PC-3 (cell line): ENCODE measurements around the gene OSMR. TPM values are rescaled to one million over a fixed set of nuclear protein-coding genes. Genes with fewer than 3 reads are reported as not detected.

Experiments used
- ATAC-seq: fragments of 200-7000 bp; cut with Tn5 transposase; 2 replicates; pipeline ENCODE4 v1.9.1; 2020; ENCODE audit warnings: mild to moderate bottlenecking, moderate library complexity
- Bru-seq: library from RNA; stranded (reverse); fragments of 400-500 nt; gene quantifications from one replicate; lab custom pipeline; 2021; lab: Mats Ljungman, UMichigan
- BruChase-seq, 2 experiments: library from RNA; stranded (reverse); fragments of 400-500 nt; gene quantifications; one replicate each; lab custom pipeline; 2021; lab: Mats Ljungman, UMichigan
- BruUV-seq: library from RNA; stranded (reverse); fragments of 400-500 nt; replicated peaks from 2 replicates; lab custom pipeline; 2021; lab: Mats Ljungman, UMichigan
- CTCF ChIA-PET: fragments of 300-600 bp; sonication (Branson Sonifier 250); formaldehyde crosslinking; loops from one replicate; lab custom pipeline; 2022; ENCODE audit warnings: antibody characterized with exemption; lab: Charles Lee
- POLR2A ChIA-PET: fragments of 300-600 bp; sonication (Branson Sonifier 250); formaldehyde crosslinking; loops from one replicate; lab custom pipeline; 2022; ENCODE audit warnings: antibody characterized with exemption; ENCODE audit not compliant: unreplicated experiment; lab: Charles Lee
- DNase-seq: peaks from one replicate; pipeline ENCODE4 v3.0.0-alpha.2; 2015
- H2AFZ ChIP-seq: fragments of 300-600 bp; sonication (generic); 2 replicates; pipeline ENCODE4 v1.6.0; 2016; ENCODE audit warnings: antibody characterized with exemption, low read length
- H3F3A ChIP-seq: fragments of 300-600 bp; sonication (generic); one replicate; pipeline ENCODE4 v1.6.0; 2017; ENCODE audit warnings: antibody characterized with exemption, low read length, control low read depth, mild to moderate bottlenecking; ENCODE audit not compliant: unreplicated experiment
- H3K27ac ChIP-seq: fragments of 300-600 bp; sonication (generic); 2 replicates; pipeline ENCODE4 v1.5.1; 2016; ENCODE audit warnings: mild to moderate bottlenecking, low read length
- H3K27me3 ChIP-seq: fragments of 300-600 bp; sonication (generic); 2 replicates; pipeline ENCODE4 v1.6.1; 2016; ENCODE audit warnings: low read length, mixed read lengths
- H3K36me3 ChIP-seq: fragments of 300-600 bp; sonication (generic); 2 replicates; pipeline ENCODE4 v1.6.1; 2016; ENCODE audit warnings: low read depth, mixed run types, low read length, mixed read lengths
- H3K4me1 ChIP-seq: fragments of 300-600 bp; sonication (generic); 2 replicates; pipeline ENCODE4 v1.5.1; 2016; ENCODE audit warnings: low read length; ENCODE audit not compliant: insufficient read depth
- H3K4me2 ChIP-seq: fragments of 300-600 bp; sonication (generic); 2 replicates; pipeline ENCODE4 v1.6.0; 2016; ENCODE audit warnings: low read length
- H3K4me3 ChIP-seq: fragments of 300-600 bp; sonication (generic); 2 replicates; pipeline ENCODE4 v1.5.1; 2016; ENCODE audit warnings: mild to moderate bottlenecking, low read length, mixed read lengths
- H3K79me2 ChIP-seq: fragments of 300-600 bp; sonication (generic); 2 replicates; pipeline ENCODE4 v1.6.1; 2017; ENCODE audit warnings: low read length, mixed read lengths
- H3K9ac ChIP-seq: fragments of 300-600 bp; sonication (generic); 2 replicates; pipeline ENCODE4 v1.6.0; 2016; ENCODE audit warnings: mild to moderate bottlenecking, low read length
- H3K9me2 ChIP-seq: fragments of 300-600 bp; sonication (generic); replicated peaks from 2 replicates; pipeline ENCODE4 v1.6.1; 2016; ENCODE audit warnings: mixed run types, low read length, mixed read lengths
- H3K9me3 ChIP-seq: fragments of 300-600 bp; sonication (generic); 2 replicates; pipeline ENCODE4 v1.6.1; 2016; ENCODE audit warnings: low read length, mixed read lengths
- H4K20me1 ChIP-seq: fragments of 300-600 bp; sonication (generic); 2 replicates; pipeline ENCODE4 v1.6.1; 2016; ENCODE audit warnings: low read length, mixed read lengths
- CTCF ChIP-seq: fragments of 300-600 bp; sonication (generic); conservative IDR thresholded peaks from 2 replicates; pipeline ENCODE4 v1.5.1; 2017; ENCODE audit warnings: antibody characterized with exemption, low read depth, mild to moderate bottlenecking, low read length
- EZH2 ChIP-seq: fragments of 300-600 bp; sonication (generic); IDR thresholded peaks from one replicate; pipeline ENCODE4 v1.6.1; 2017; ENCODE audit warnings: antibody characterized with exemption, mild to moderate bottlenecking, low read length; ENCODE audit not compliant: unreplicated experiment
- EZH2phosphoT487 ChIP-seq: fragments of 300-600 bp; sonication (generic); IDR thresholded peaks from 2 replicates; pipeline ENCODE4 v1.6.1; 2018; ENCODE audit warnings: mild to moderate bottlenecking, antibody characterized with exemption, low read length, borderline replicate concordance
- intact Hi-C: fragments of 100-400 bp; cut with micrococcal nuclease; formaldehyde crosslinking; loops from 2 replicates; pipeline ENCODE4 v1.9.0; 2023
- long read RNA-seq: library from polyadenylated mRNA; unstranded; transcript quantifications from one replicate; pipeline ENCODE4 v2.0.0, GENCODE V29; 2021; ENCODE audit not compliant: unreplicated experiment
- total RNA-seq: library from RNA; depleted of rRNA; stranded (reverse); fragments of >200 nt; gene quantifications from 2 replicates; pipeline ENCODE4 v1.2.3, GENCODE V29; 2014; rRNA removed

OSMR gene
- 13.7 and 20.3 TPM in 2 replicates for total RNA-seq
- Bru-seq, nascent RNA, result percentile 76 among the genes with signal in this experiment
- BruChase-seq, experiment 1, labeled RNA remaining after a 6-hour chase, result percentile 74 among the genes with signal in this experiment
- BruChase-seq, experiment 2, labeled RNA remaining after a 2-hour chase, result percentile 77 among the genes with signal in this experiment
- long read RNA-seq, full-length matches to known transcripts, result 4 of 28 reads
- long read RNA-seq, partial matches to known transcripts, result 15 of 28 reads
- long read RNA-seq, other reads (novel, unspliced or antisense), result 9 of 28 reads

GRCh38 chr5:38845526-38846378 lies at the start of gene OSMR:
TSS of gene OSMR (plus strand) at chr5:38846012. CDS start at chr5:38869045, 23,033 bp downstream.
- no peaks in the 10 kb centered on the region for H3F3A ChIP-seq
- ATAC-seq, result peak; percentile 91
- peaks cover 28% of the 10 kb centered on the region for H3K4me1 ChIP-seq
- H3K79me2 ChIP-seq, result peaks cover 63% of the 10 kb centered on the region
- H3K4me3 ChIP-seq, result peak within 1 kb of the TSS; percentile 89
- DNase-seq, result peak; percentile 98
- peak within 1 kb of the TSS; percentile 87 for H3K27ac ChIP-seq
- H3K9ac ChIP-seq, result peak within 1 kb of the TSS; percentile 89
- TF ChIP-seq EZH2phosphoT487, result peak; percentile 93
- TF ChIP-seq EZH2, result no peak
- ChIA-PET CTCF (no interaction called here), POLR2A (interaction anchor here (0.6 kb wide), 1 partner anchor 20 kb away, joined by 4 read pairs; no protein-coding TSS in a partner anchor)
- H3K9me2 ChIP-seq, result no peaks in the 10 kb centered on the region
- H3K4me2 ChIP-seq, result peak within 1 kb of the TSS; percentile 96
- no peaks in the 10 kb centered on the region for H3K27me3 ChIP-seq
- 0 out of 2 replicates have a peak, but pooled peaks cover 5% of the 10 kb centered on the region for H4K20me1 ChIP-seq
- no TSS peak for BruUV-seq
- H2AFZ ChIP-seq, result peak within 1 kb of the TSS; percentile 97
- intact Hi-C loops, result loop anchor here (1.0 to 5.0 kb wide), 2 partner anchors 27 to 77 kb away; no protein-coding TSS in a partner anchor
- 0 out of 2 replicates have a peak, but pooled peaks cover 4% of the 10 kb centered on the region for H3K9me3 ChIP-seq
- H3K36me3 ChIP-seq, result peaks cover 9% of the 10 kb centered on the region

- POLR2A ChIA-PET, result no interaction called here
- CTCF ChIA-PET, result interaction anchor here (0.6 kb wide), 1 partner anchor 14 kb away, joined by 3 read pairs; no protein-coding TSS in a partner anchor
- BruUV-seq, result no TSS peak
Observed at GRCh38 chr5:38796742-38797108, 49.1 kb upstream of the OSMR start.

More at GRCh38 chr5:38796742-38797108, 49.1 kb upstream of the OSMR start:
- intact Hi-C loops, result no loop called here
- H3K4me2 ChIP-seq, result no peak overlapping the region
- peaks cover 11% of the 10 kb centered on the region for H3K4me1 ChIP-seq
- no peak; the same call in 1 of the 2 replicates for ATAC-seq
- H3K9me3 ChIP-seq, result no peaks in the 10 kb centered on the region
- no peak for DNase-seq
- no peaks in the 10 kb centered on the region for H3F3A ChIP-seq
- peak overlapping the region; percentile 42 for H3K27ac ChIP-seq
- H3K4me3 ChIP-seq, result no peak overlapping the region
- H2AFZ ChIP-seq, result no peak overlapping the region
- H4K20me1 ChIP-seq, result no peaks in the 10 kb centered on the region
- H3K36me3 ChIP-seq, result no peaks in the 10 kb centered on the region
- no peak for TF ChIP-seq EZH2phosphoT487
- no peak for TF ChIP-seq EZH2
- TF ChIP-seq CTCF, result no peak
- no peaks in the 10 kb centered on the region for H3K27me3 ChIP-seq
- no peaks in the 10 kb centered on the region for H3K9me2 ChIP-seq
- no peak overlapping the region for H3K9ac ChIP-seq
- no peaks in the 10 kb centered on the region for H3K79me2 ChIP-seq
